Lower leg skin (tissue), 4 donors: Measurements from ENCODE around the gene TLL2. TPM values are rescaled to one million over a fixed set of nuclear protein-coding genes. Genes with fewer than 3 reads are reported as not detected.

Experiments used
- DNase-seq, 2 donors: peaks; one replicate each; pipeline ENCODE4 v3.0.0-alpha.2; 2019; ENCODE audit warnings: low spot score in 2 of 2
- H3K4me3 ChIP-seq: fragments of 200-600 bp; sonication (generic); 2 replicates; pipeline ENCODE4 v1.5.1; 2017; ENCODE audit warnings: mild to moderate bottlenecking, low read depth; ENCODE audit not compliant: poor library complexity, severe bottlenecking
- CTCF ChIP-seq, 3 donors: fragments of 450-650 bp; IDR thresholded peaks; one replicate each; pipeline ENCODE4 v1.5.1; 2016; ENCODE audit warnings: antibody characterized with exemption in 3 of 3, mild to moderate bottlenecking in 3 of 3, moderate library complexity in 2 of 3
- POLR2A ChIP-seq, 2 donors: fragments of 450-650 bp; IDR thresholded peaks; one replicate each; pipeline ENCODE4 v1.6.1; 2016 to 2017; ENCODE audit warnings: antibody characterized with exemption in 2 of 2, mild to moderate bottlenecking in 1 of 2, moderate library complexity in 1 of 2
- WGBS, 2 donors: methylation state at CpG; one replicate each; pipeline ENCODE4 v1.1.5; 2018; 5-methylcytosine and 5-hydroxymethylcytosine counted together
- intact Hi-C: fragments of 100-400 bp; cut with DNase I; formaldehyde crosslinking; loops from one replicate; pipeline ENCODE4 v1.15.0; 2023; ENCODE audit warnings: low total_unique reads
- total RNA-seq, 4 donors: library from RNA; depleted of rRNA; stranded (reverse); fragments of >200 nt; gene quantifications; one replicate each; pipeline ENCODE4 v1.1.0, GENCODE V29; 2016

The TLL2 gene
- total RNA-seq, 4 donors from 2014 or later = 0.39 to 0.94 TPM; not detected in 2

DNA sequence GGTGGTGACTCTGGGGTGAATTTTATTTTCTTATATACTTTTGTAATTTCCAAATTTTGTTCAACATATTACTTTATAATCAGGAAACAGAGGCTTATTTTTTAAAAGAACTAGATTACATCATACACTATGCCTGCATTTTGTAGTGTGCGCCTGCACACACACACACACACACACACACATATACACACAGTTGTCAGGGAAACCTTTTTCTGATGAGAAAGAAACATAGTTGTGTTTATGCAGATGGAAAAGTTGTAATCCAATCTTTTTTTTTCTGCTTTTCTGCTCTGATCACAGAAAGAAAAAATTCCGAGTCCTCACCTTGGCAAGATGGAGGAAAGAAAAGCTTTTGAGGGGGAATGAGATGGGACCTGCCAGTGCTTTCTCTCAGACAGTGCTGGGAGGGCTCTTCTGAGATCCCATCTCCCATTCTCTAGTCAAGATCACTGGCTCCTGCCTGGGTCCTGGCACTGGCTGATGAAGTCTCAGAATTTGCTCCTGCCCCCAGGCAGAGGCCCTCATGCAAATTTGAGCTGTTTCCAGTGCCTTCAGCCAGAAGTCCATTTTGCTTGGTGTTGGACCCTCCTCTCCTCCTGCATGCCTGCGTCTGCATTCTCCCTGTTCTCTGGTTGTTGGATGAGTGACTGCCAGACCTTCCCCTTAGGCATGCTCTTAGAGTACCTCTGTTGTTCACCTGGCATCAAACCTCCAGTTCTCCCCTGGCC is 59.7 kb downstream of the TLL2 start:
- no peak overlapping the region for H3K4me3 ChIP-seq
- DNase-seq = peak in 1 of 2 donors; percentile 69
- intact Hi-C loops = no loop called here
- 70 to 76% methylated on average over 3 of the region's 3 CpGs for WGBS, 2 donors
- TF ChIP-seq CTCF (IDR thresholded peaks at IDR 0.05) (no peak), POLR2A (IDR thresholded peaks at IDR 0.05) (no peak)

GRCh38 chr10:96452494-96453153 is 61.1 kb downstream of the TLL2 start:
- DNase-seq = peak in 1 of 2 donors; percentile 32

DNA sequence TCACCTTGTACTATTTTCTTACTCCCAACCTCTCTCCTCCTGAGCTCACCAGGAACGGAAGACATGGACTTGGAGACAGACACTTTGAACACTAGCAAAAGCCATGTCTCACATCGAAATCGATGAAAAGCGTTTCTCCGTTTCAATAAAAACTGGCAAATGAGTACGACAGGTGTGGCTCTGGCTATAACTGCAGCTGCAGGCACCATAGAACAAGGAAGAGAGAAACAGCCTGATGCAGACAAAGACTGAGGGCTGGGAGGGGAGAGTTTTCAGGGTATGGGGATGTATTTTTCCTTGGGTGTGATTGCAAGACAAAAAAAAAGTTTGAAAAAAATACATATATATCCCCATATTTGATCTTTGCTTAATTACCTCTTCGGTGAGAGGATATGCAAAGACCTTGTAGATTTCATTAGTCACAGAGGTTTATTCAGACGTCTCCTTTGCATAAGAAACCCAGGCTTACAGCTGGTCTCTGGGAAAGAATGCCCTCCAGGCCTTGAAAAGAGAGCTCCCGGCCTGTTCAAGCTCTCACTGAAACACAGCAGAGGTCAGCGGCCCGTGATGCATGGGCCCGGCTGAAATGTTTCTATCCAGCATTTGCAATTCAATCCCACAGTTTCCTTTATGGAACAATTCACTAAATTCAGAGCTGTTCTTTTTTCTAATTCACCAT is 63.1 kb downstream of the TLL2 start:
- 76 to 82% methylated on average over 12 of the region's 12 CpGs for WGBS, 2 donors
- peak in 1 of 2 donors; percentile 65 for DNase-seq
- TF ChIP-seq POLR2A (IDR thresholded peaks at IDR 0.05) (no peak), CTCF (IDR thresholded peaks at IDR 0.05) (no peak)
- no peak overlapping the region for H3K4me3 ChIP-seq
- intact Hi-C loops = no loop called here

More at GRCh38 chr10:96452494-96453153, 61.1 kb downstream of the TLL2 start:
- TF ChIP-seq POLR2A (IDR thresholded peaks at IDR 0.05) = no peak
- TF ChIP-seq CTCF (IDR thresholded peaks at IDR 0.05) = no peak
- intact Hi-C loops = no loop called here
- 39 to 42% methylated on average over 7 of the region's 7 CpGs for WGBS, 2 donors
- H3K4me3 ChIP-seq = no peak overlapping the region

DNA sequence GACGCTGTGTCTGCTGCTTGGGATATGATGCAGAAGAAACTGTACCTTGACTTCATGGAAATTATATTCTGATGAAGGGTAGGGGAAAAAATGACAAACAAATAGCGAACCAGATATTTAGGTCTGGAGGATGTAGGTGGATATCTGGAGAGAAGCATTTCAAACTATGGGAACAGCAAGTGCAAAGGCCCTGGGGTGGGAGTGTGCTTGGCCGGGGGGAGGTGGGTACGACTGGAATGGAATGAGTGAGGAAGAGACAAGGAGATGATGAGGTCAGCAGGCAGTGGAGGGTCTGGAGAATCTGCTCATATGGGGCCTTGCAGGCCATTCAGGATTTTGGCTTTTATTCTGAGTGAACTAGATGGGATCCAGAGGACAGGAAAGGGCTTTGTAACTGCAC is 65.2 kb downstream of the TLL2 start:
- intact Hi-C loops = no loop called here
- DNase-seq = peak in 1 of 2 donors; percentile 52
- TF ChIP-seq POLR2A (IDR thresholded peaks at IDR 0.05) (no peak), CTCF (IDR thresholded peaks at IDR 0.05) (no peak)
- WGBS, 2 donors = 53 to 69% methylated on average over 4 of the region's 4 CpGs
- no peak overlapping the region for H3K4me3 ChIP-seq

GRCh38 chr10:96448021-96448457 is 65.7 kb downstream of the TLL2 start:
- no peak overlapping the region for H3K4me3 ChIP-seq
- WGBS, 2 donors = 50 to 73% methylated on average over 15 of the region's 15 CpGs
- peak in 1 of 2 donors; percentile 83 for DNase-seq
- intact Hi-C loops = no loop called here
- TF ChIP-seq CTCF (IDR thresholded peaks at IDR 0.05) (no peak), POLR2A (IDR thresholded peaks at IDR 0.05) (no peak)
